Adipose tissue (tissue), 3 donors: Measurements from ENCODE around the gene DLEU7. TPM values are rescaled to one million over a fixed set of nuclear protein-coding genes. Genes with fewer than 3 reads are reported as not detected.

Source experiments
- H3K27ac ChIP-seq: one replicate; pipeline ENCODE4 v1.5.1; 2013; ENCODE audit warnings: low read depth, low read length
- WGBS, 3 donors: extraction: QIAGEN DNeasy Blood & Tissue Kit; methylation state at CpG; one replicate each; pipeline ENCODE4 v1.1.7; 2013; 5-methylcytosine and 5-hydroxymethylcytosine counted together
- polyA plus RNA-seq, 3 donors: library from polyadenylated mRNA; stranded (reverse); fragments of 200-250 nt; gene quantifications; one replicate each; pipeline ENCODE4 v1.2.3, GENCODE V29; 2013
- donor health status: healthy with polysubstance abuse.
- donor health status: Bipolar disorder and iron deficiency.
- donor health status: healthy.

Gene DLEU7
- polyA plus RNA-seq, 3 donors = 0.03 to 0.04 TPM; not detected in 1

- WGBS, 3 donors = 37 to 49% (median 44%) methylated on average over 13 of the region's 13 CpGs
- H3K27ac ChIP-seq = no peak overlapping the region
These were observed 42.2 kb downstream of the DLEU7 start for GRCh38 chr13:50801087-50801931.

- H3K27ac ChIP-seq = no peak overlapping the region
- 50 to 59% (median 56%) methylated on average over 6 of the region's 6 CpGs for WGBS, 3 donors
These were observed 43.3 kb downstream of the DLEU7 start for GRCh38 chr13:50800091-50800739.

DNA sequence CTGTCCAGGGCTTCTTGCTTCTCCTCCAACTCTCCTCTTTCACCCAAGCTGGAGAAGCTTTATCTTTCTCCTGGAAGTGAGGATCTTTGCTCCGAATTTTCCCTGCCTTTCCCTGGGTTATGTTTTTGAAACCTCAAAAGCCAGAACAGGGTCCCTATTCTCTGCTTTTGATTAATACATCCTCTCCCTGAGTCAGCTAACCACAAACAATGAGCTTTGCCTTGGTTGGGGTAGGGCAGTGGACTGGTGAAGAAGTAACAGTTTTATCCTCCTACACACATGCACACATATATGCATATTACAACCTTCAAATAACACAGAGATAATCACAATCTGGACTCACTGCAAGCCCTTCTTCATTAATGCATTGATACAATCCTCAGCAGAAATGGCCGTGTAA lies 44.6 kb downstream of the DLEU7 start:
- no peak overlapping the region for H3K27ac ChIP-seq
- 76 to 91% (median 78%) methylated on average over 2 of the region's 2 CpGs for WGBS, 3 donors

- H3K27ac ChIP-seq = no peak overlapping the region
- WGBS, 3 donors = 50 to 58% (median 57%) methylated on average over 8 of the region's 8 CpGs
These were observed 46.4 kb downstream of the DLEU7 start for GRCh38 chr13:50797091-50797490.

DNA sequence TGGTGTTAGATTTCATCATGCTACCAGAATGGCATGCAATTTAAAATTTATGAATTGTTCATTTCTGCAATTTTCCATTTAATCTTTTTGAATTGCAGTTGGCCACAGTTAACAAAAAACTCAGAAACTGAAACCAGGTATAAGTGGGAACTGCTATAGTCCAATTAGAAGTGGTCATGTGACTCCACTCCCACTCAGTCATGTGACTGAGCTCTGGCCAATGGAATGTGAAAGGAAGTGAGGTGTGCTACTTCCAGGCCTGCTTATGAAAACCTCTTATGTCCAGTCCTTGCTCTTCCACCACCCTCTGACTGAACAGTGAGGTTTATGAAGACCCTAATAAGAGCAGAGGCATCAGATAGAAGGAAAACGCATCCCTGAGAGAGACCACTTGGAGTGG lies 47.0 kb downstream of the DLEU7 start:
- no peak overlapping the region for H3K27ac ChIP-seq
- WGBS, 3 donors = 87 to 95% (median 94%) methylated on average over 1 of the region's 1 CpG

DNA sequence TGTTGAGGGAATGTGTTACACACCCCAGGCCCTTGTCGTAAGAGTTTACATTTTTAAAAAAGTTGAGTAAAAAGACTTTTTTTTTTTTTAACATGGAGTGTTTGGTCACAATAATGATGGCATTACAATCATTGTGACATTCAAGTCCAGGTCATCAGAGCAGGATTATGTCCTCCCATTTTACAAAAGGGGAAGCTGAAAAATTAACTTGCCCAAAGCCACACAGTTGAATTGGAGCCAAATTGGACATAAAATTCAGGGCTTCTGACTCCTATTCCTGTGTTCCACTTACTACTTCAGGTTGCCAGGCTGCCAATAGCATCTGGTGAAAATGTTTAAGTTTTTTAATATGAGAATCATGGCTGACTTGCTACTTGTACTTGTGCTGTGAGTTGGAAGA lies 49.3 kb downstream of the DLEU7 start:
- H3K27ac ChIP-seq = no peak overlapping the region
- WGBS, 3 donors = 90 to 97% (median 94%) methylated on average over 1 of the region's 1 CpG

DNA sequence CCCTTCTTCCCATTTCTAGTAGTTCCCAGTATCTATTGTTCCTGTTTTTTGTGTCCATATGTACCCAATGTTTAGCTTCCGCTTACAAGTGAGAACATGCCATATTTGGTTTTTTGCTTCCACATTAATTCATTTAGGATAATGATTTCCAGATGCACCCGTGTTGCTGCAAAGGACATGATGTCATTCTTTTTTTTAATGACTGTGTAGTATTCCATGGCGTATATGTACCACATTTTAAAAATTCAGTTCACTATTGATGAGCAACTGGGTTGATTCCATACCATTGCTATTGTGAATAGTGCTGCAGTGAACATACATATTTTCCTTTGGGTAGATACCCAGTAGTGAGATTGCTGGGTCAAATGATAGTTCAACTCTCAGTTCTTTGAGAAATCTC lies 50.5 kb downstream of the DLEU7 start:
- H3K27ac ChIP-seq = no peak overlapping the region
- 59 to 93% (median 73%) methylated on average over 3 of the region's 3 CpGs for WGBS, 3 donors

DNA sequence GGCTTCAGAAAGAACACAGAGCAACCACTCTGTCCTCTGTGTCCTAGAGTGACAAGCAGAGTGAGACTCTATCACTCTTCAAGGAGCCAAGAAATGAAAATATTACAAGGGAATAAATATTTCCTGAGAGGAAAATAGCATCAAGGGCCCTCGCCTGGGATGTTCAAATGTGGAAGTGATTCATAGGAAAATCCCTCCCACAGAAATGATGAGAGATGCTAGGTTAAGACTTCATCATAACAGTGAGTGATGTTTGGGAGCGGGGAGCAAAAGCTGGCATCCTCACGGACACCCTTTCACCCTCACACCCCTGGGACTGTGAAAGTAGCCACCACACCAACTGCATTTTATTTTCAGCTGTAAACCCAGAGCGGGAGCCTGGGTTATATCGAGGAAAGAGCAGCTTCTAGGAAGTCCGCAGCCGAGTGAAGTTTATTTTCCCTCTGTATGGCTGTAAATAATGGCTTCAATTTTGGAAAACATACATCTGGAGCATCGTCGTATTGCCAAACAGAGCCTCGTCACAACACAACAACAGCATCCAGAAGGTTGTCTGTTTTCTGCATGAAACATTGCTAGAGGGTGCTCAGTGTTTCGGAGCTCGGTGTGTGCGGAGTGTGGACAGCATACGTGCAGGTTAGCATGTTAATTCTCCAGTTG lies 54.8 kb downstream of the DLEU7 start:
- WGBS, 3 donors = 69 to 81% (median 80%) methylated on average over 14 of the region's 14 CpGs
- H3K27ac ChIP-seq = no peak overlapping the region

GRCh38 chr13:50787316-50788195 lies 55.9 kb downstream of the DLEU7 start:
- no peak overlapping the region for H3K27ac ChIP-seq
- WGBS, 3 donors = 90 to 96% (median 94%) methylated on average over 8 of the region's 8 CpGs

DNA sequence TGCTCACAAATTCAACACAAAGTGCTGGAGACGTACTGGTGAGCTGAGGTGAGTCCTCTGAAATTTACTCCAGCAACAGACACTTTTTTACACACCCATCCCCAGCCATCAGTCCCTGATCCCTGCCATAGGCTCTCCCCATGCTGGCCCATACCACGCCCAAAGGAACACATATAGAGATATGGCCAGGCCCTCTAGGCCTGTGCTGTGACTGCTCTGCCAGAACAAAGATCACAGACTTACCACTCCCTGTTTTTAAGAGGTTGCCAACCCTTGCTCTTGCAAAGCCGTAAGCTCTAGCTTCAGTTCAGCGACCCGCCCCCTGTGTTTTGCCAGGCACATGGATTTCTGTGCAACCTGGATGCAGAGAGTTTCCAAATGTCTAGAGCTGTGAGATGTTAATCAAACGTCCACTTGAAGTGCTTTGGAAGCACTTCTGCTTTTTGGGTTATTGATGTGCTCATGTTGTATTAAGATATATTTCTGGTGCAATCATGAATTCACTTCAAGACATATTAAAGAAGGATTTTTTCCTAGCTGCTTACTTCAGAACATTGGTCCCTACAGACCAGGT lies 59.7 kb downstream of the DLEU7 start:
- 77 to 78% (median 77%) methylated on average over 6 of the region's 6 CpGs for WGBS, 3 donors
- H3K27ac ChIP-seq = no peak overlapping the region

GRCh38 chr13:50783066-50783465 lies 60.4 kb downstream of the DLEU7 start:
- H3K27ac ChIP-seq = no peak overlapping the region
- 70 to 79% (median 79%) methylated on average over 2 of the region's 2 CpGs for WGBS, 3 donors

- H3K27ac ChIP-seq = no peak overlapping the region
- WGBS, 3 donors = 67 to 72% (median 71%) methylated on average over 9 of the region's 9 CpGs
These were observed 63.1 kb downstream of the DLEU7 start for GRCh38 chr13:50780201-50781015.

DNA sequence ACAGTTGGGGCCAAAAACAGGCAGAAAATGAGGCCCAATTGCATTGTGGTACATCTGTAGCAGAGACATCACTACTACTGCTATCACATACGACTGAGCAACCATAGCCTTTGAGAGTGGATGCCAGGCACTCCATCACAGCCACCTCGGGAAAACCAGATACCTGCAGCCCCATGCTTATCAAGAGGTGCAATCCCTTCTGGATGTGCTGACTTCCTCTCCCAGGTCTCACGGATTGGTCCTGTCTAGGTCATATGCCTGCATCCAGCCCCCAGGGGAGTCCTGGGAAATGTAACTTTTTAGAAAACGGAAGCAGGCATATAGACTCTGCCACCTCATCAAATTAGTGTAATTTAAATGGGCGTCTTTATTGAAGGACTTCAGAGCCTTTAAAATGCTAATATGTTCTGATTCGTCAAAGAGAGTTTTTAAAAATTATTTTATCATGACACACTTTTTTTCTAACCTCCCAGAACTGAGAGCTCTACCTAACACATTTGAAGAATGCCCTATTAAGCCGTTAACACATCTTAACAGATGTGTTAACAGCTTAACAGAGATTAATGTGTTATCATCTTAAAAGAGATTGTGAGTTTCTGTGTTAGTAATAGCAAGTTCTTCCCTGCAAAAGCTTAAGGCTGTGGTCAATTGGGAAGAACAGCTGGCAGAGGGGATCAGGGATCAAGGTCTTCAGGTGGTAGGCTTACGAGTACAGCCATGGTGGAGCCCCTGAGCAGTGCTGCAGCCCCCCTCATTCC lies 63.9 kb downstream of the DLEU7 start:
- H3K27ac ChIP-seq = no peak overlapping the region
- 78 to 87% (median 85%) methylated on average over 8 of the region's 8 CpGs for WGBS, 3 donors
